ENCODE measurements around the gene LRP11.

DNA sequence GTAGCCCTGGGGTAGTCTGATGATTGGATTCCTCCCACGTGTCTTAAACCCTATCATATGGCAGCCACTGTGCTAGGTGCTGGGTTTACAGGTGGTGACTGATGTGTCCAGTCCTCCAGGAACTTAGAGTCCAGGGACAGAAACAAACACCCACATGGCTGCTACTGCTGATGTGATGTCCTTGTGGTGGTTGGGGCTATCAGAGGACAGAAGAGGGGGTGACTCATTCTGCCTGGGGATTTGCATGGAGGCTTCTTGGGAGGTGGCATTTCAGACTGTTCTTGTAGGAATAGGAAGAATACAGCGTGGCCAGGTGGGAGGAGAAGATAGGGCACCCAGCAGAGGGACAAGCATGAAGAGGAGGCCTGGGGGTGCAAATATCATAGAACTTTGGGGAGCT lies 48.9 kb upstream of the LRP11 start:
- TF ChIP-seq, protein P1, sequence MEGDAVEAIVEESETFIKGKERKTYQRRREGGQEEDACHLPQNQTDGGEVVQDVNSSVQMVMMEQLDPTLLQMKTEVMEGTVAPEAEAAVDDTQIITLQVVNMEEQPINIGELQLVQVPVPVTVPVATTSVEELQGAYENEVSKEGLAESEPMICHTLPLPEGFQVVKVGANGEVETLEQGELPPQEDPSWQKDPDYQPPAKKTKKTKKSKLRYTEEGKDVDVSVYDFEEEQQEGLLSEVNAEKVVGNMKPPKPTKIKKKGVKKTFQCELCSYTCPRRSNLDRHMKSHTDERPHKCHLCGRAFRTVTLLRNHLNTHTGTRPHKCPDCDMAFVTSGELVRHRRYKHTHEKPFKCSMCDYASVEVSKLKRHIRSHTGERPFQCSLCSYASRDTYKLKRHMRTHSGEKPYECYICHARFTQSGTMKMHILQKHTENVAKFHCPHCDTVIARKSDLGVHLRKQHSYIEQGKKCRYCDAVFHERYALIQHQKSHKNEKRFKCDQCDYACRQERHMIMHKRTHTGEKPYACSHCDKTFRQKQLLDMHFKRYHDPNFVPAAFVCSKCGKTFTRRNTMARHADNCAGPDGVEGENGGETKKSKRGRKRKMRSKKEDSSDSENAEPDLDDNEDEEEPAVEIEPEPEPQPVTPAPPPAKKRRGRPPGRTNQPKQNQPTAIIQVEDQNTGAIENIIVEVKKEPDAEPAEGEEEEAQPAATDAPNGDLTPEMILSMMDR (IDR thresholded peaks at IDR 0.05), result no peak
- no peak for TF ChIP-seq POLR2A (IDR thresholded peaks at IDR 0.05)

Data from lower leg skin (tissue), 3 donors.